ENCODE results near the gene C5AR2.
"Not testable (repeated sequence)": the region's sequence is repeated elsewhere in the genome, so short reads cannot be mapped to it uniquely, and the experiment has no call there.

GRCh38 chr19:47388721-47389120 is 56.7 kb downstream of the C5AR2 start:
- TF ChIP-seq CTCF (IDR thresholded peaks at IDR 0.05; ENCODE audit: low read depth, low read length); EZH2phosphoT487 (IDR thresholded peaks at IDR 0.05; ENCODE audit: low read depth): not testable (repeated sequence)
